Vagina (tissue), 2 donors: ENCODE measurements around the gene HBQ1. TPM values are rescaled to one million over a fixed set of nuclear protein-coding genes. Genes with fewer than 3 reads are reported as not detected.
"Not testable (repeated sequence)": the region's sequence is repeated elsewhere in the genome, so short reads cannot be mapped to it uniquely, and the experiment has no call there.

Experiments used
- DNase-seq, 2 donors: peaks; one replicate each; pipeline ENCODE4 v3.0.0-alpha.2; 2017; ENCODE audit errors: extremely low spot score in 2 of 2
- H3K27ac ChIP-seq: fragments of 200-600 bp; sonication (generic); one replicate; pipeline ENCODE4 v1.5.1; 2019
- H3K27me3 ChIP-seq: fragments of 200-600 bp; sonication (generic); one replicate; pipeline ENCODE4 v1.5.1; 2019
- H3K36me3 ChIP-seq, 2 donors: fragments of 200-600 bp; sonication (generic); one replicate each; pipeline ENCODE4 v1.5.1; 2017 to 2019
- H3K4me1 ChIP-seq: fragments of 200-600 bp; sonication (generic); one replicate; pipeline ENCODE4 v1.5.1; 2019
- H3K4me3 ChIP-seq, 2 donors: fragments of 200-600 bp; sonication (generic); 1 replicate in 1 of 2; 2 replicates in 1 of 2; pipeline ENCODE4 v1.5.1; 2016 to 2019
- H3K9me3 ChIP-seq: fragments of 200-600 bp; sonication (generic); one replicate; pipeline ENCODE4 v1.5.1; 2019
- POLR2A ChIP-seq, 2 donors: fragments of 450-650 bp; IDR thresholded peaks; one replicate each; pipeline ENCODE4 v1.6.1; 2017; ENCODE audit warnings: antibody characterized with exemption in 2 of 2, mild to moderate bottlenecking in 2 of 2, moderate library complexity in 2 of 2
- POLR2AphosphoS5 ChIP-seq, 2 donors: sonication (generic); formaldehyde crosslinking; IDR thresholded peaks; one replicate each; pipeline ENCODE4 v1.9.0; 2017; ENCODE audit warnings: antibody characterized with exemption in 2 of 2, mild to moderate bottlenecking in 2 of 2, low read depth in 1 of 2; ENCODE audit not compliant: insufficient read depth in 1 of 2
- intact Hi-C: fragments of 100-400 bp; cut with DNase I; formaldehyde crosslinking; loops from one replicate; pipeline ENCODE4 v1.15.1; 2023
- total RNA-seq: library from RNA; depleted of rRNA; stranded (reverse); fragments of >200 nt; gene quantifications from one replicate; pipeline ENCODE4 v1.2.3, GENCODE V29; 2016
- TF ChIP-seq, protein P1 (sequence below), 3 experiments: fragments of 450-650 bp in 2 of 3; fragments of 200-600 bp in 1 of 3; sonication (generic) in 1 of 3; IDR thresholded peaks; one replicate each; pipeline ENCODE4 v1.5.1; 2017 to 2019; ENCODE audit warnings: antibody characterized with exemption in 3 of 3, mild to moderate bottlenecking in 2 of 3, moderate library complexity in 2 of 3

Gene HBQ1
- total RNA-seq, 1 donor from 2014 or later, result not detected

DNA sequence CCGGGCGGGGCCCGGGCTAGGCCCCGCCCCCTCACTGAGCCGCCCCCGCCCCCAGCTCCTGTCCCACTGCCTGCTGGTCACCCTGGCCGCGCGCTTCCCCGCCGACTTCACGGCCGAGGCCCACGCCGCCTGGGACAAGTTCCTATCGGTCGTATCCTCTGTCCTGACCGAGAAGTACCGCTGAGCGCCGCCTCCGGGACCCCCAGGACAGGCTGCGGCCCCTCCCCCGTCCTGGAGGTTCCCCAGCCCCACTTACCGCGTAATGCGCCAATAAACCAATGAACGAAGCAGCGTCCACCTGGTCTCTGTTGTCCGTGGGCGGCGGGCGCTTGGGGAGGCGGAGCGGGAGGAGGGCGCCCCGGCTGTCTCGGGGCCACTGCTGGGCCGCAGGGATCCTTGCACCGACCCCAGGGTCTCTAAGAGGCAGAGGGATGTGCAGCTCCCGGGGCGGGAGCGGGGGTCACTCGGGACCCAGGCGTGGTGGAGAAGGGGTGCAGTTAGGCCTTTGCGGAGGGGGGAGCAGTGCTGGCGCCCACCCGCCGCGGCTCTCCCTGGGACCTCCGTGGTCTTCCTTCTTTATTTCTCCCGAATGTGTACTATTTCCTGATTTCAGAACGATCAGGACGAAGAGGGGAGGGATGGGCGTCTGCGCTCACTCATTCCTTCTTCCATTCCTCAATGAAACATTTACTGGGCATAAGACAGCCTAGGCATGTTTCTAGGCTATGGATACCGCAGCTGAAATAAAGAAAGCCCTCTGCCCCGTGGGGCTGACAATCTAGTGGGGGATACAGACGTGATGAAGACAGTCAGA, 25.8 kb upstream of the HBQ1 start:
- Histone ChIP-seq H3K4me1 (peaks cover 9% of the 10 kb centered on the region), H3K27ac (no peak overlapping the region), H3K27me3 (no peaks in the 10 kb centered on the region), H3K9me3 (no peaks in the 10 kb centered on the region), H3K4me3 (peak overlapping the region; percentile 48 to 69), H3K36me3 (no peaks in the 10 kb centered on the region)
- TF ChIP-seq POLR2A (IDR thresholded peaks at IDR 0.05) (no peak), POLR2AphosphoS5 (IDR thresholded peaks at IDR 0.05; ENCODE audit: insufficient read depth in 1 of 2, low read depth in 1 of 2) (peak in 1 of 2 donors; percentile 26)
- intact Hi-C loops, result no loop called here
- DNase-seq, result no peak

DNA sequence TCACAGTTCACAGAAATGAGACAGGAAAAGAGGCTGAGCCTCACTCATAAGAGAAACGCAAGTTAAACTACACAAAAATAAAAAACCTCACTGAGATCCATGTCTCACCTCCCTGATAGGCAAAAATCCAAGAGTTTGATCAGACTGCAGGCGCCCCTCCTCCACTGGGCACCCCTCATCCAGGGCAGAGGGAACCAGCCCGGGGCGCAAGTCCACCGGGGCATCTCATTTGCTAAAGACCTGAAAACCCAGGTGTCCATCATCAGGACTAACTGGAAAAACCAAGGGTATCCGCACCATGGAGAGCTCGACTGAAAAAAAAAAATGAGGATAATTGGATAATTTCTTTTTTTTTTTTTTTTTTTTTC, 25.2 kb upstream of the HBQ1 start:
- Histone ChIP-seq H3K4me3 (no peak overlapping the region), H3K27me3 (no peaks in the 10 kb centered on the region), H3K36me3 (no peaks in the 10 kb centered on the region), H3K4me1 (peaks cover 9% of the 10 kb centered on the region), H3K9me3 (no peaks in the 10 kb centered on the region), H3K27ac (no peak overlapping the region)
- no peak for DNase-seq
- TF ChIP-seq POLR2AphosphoS5 (IDR thresholded peaks at IDR 0.05; ENCODE audit: insufficient read depth in 1 of 2, low read depth in 1 of 2), result no peak
- TF ChIP-seq, protein P1, sequence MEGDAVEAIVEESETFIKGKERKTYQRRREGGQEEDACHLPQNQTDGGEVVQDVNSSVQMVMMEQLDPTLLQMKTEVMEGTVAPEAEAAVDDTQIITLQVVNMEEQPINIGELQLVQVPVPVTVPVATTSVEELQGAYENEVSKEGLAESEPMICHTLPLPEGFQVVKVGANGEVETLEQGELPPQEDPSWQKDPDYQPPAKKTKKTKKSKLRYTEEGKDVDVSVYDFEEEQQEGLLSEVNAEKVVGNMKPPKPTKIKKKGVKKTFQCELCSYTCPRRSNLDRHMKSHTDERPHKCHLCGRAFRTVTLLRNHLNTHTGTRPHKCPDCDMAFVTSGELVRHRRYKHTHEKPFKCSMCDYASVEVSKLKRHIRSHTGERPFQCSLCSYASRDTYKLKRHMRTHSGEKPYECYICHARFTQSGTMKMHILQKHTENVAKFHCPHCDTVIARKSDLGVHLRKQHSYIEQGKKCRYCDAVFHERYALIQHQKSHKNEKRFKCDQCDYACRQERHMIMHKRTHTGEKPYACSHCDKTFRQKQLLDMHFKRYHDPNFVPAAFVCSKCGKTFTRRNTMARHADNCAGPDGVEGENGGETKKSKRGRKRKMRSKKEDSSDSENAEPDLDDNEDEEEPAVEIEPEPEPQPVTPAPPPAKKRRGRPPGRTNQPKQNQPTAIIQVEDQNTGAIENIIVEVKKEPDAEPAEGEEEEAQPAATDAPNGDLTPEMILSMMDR (IDR thresholded peaks at IDR 0.05), result no peak
- no peak for TF ChIP-seq POLR2A (IDR thresholded peaks at IDR 0.05)
- intact Hi-C loops, result no loop called here

DNA sequence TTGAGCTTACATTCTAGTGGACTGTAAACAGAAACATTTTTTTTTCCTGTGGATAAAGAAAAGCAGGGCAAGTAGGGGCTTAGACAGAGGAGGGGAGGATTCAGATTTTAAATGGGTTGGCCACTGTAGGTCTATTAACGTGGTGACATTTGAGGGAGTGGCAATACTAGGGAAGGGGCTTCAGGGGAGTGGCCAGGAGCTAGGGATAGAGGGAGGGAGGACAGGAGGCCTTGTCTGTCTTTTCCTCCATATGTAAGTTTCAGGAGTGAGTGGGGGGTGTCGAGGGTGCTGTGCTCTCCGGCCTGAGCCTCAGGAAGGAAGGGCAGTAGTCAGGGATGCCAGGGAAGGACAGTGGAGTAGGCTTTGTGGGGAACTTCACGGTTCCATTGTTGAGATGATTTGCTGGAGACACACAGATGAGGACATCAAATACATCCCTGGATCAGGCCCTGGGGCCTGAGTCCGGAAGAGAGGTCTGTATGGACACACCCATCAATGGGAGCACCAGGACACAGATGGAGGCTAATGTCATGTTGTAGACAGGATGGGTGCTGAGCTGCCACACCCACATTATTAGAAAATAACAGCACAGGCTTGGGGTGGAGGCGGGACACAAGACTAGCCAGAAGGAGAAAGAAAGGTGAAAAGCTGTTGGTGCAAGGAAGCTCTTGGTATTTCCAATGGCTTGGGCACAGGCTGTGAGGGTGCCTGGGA, 21.0 kb upstream of the HBQ1 start:
- no peak for DNase-seq
- Histone ChIP-seq H3K4me1 (peaks cover 7% of the 10 kb centered on the region), H3K36me3 (no peaks in the 10 kb centered on the region), H3K27ac (no peak overlapping the region), H3K9me3 (no peaks in the 10 kb centered on the region), H3K4me3 (no peak overlapping the region), H3K27me3 (no peaks in the 10 kb centered on the region)
- TF ChIP-seq POLR2AphosphoS5 (IDR thresholded peaks at IDR 0.05; ENCODE audit: insufficient read depth in 1 of 2, low read depth in 1 of 2) (no peak), POLR2A (IDR thresholded peaks at IDR 0.05) (no peak)
- TF ChIP-seq, protein P1 (IDR thresholded peaks at IDR 0.05), result no peak
- intact Hi-C loops, result no loop called here

DNA sequence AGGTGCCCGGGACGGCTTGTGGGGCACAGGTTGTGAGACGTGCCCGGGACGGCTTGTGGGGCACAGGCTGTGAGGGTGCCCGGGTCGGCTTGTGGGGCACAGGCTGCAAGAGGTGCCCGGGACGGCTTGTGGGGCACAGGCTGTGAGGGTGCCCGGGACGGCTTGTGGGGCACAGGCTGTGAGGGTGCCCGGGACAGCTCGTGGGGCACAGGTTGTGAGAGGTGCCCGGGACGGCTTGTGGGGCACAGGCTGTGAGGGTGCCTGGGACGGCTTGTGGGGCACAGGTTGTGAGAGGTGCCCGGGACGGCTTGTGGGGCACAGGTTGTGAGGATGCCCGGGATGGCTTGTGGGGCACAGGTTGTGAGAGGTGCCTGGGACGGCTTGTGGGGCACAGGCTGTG, 20.0 kb upstream of the HBQ1 start:
- not testable (repeated sequence) for DNase-seq, H3K4me1 ChIP-seq

DNA sequence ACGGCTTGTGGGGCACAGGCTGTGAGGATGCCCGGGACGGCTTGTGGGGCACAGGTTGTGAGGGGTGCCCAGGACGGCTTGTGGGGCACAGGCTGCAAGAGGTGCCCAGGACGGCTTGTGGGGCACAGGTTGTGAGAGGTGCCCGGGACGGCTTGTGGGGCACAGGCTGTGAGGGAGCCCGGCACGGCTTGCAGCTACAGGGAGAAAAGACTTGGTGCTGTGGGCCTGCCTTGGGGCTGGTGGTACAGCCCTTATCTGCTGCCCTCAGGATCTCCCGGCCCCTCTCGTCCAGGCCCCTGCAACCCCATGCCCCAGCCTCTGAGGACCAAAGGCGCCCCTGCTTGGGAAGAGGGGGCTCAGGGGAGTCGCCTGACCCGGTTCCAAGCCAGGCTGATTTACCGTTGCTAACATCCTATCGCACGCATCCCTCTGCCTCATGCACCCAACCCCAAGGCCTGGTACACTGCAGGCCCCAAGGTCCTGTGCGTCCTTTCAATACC, 19.5 kb upstream of the HBQ1 start:
- DNase-seq, result no peak
- TF ChIP-seq, protein P1 (IDR thresholded peaks at IDR 0.05), result no peak
- TF ChIP-seq POLR2AphosphoS5 (IDR thresholded peaks at IDR 0.05; ENCODE audit: insufficient read depth in 1 of 2, low read depth in 1 of 2), result no peak
- no peak for TF ChIP-seq POLR2A (IDR thresholded peaks at IDR 0.05)
- Histone ChIP-seq H3K27me3 (no peaks in the 10 kb centered on the region), H3K4me1 (peaks cover 8% of the 10 kb centered on the region), H3K9me3 (no peaks in the 10 kb centered on the region), H3K4me3 (no peak overlapping the region), H3K27ac (no peak overlapping the region), H3K36me3 (no peaks in the 10 kb centered on the region)
- intact Hi-C loops, result no loop called here

More for the DNA sequence above, 20.0 kb upstream of the HBQ1 start:
- intact Hi-C loops, H3K27me3 ChIP-seq, H3K9me3 ChIP-seq, H3K4me3 ChIP-seq, H3K27ac ChIP-seq, H3K36me3 ChIP-seq: not testable (repeated sequence)
